RWPE1 (cell line): ENCODE measurements around the gene TDRD12.
"Not testable (repeated sequence)": the region's sequence is repeated elsewhere in the genome, so short reads cannot be mapped to it uniquely, and the experiment has no call there.

ENCODE experiments used
- CTCF ChIA-PET: fragments of 350-600 bp; sonication (Branson Sonifier 250); formaldehyde crosslinking; extraction: SDS; loops from one replicate; lab custom pipeline; 2021; lab: Yijun Ruan, JAX
- POLR2A ChIA-PET: fragments of 400-600 bp; formaldehyde crosslinking; extraction: SDS; loops from one replicate; lab custom pipeline; 2020; ENCODE audit warnings: antibody characterized with exemption; ENCODE audit not compliant: low non-redundant PET; lab: Yijun Ruan, JAX
- DNase-seq: peaks from one replicate; pipeline ENCODE4 v3.0.0; 2012; ENCODE audit warnings: low spot score
- H3K27ac ChIP-seq: fragments of 450-650 bp; 2 replicates; pipeline ENCODE4 v1.5.1; 2017
- CTCF ChIP-seq: fragments of 450-650 bp; conservative IDR thresholded peaks from 2 replicates; pipeline ENCODE4 v1.5.1; 2017; ENCODE audit warnings: low read depth, mild to moderate bottlenecking

TDRD12 gene

GRCh38 chr19:32779082-32779481 is 59.5 kb downstream of the TDRD12 start:
- POLR2A ChIA-PET = no interaction called here
- no peak for DNase-seq
- CTCF ChIA-PET = no interaction called here
- H3K27ac ChIP-seq = no peak overlapping the region
- TF ChIP-seq CTCF = no peak

GRCh38 chr19:32781280-32781679 is 61.7 kb downstream of the TDRD12 start:
- no peak overlapping the region for H3K27ac ChIP-seq
- TF ChIP-seq CTCF = no peak
- CTCF ChIA-PET = no interaction called here
- DNase-seq = no peak
- POLR2A ChIA-PET = no interaction called here

- POLR2A ChIA-PET, DNase-seq, H3K27ac ChIP-seq: not testable (repeated sequence)
- CTCF ChIA-PET = interaction anchor here (0.6 kb wide), 1 partner anchor 522 kb away, joined by 3 read pairs; no protein-coding TSS in a partner anchor
Measured at GRCh38 chr19:32782089-32782488, 62.5 kb downstream of the TDRD12 start.

GRCh38 chr19:32787161-32787813 is 67.7 kb downstream of the TDRD12 start:
- H3K27ac ChIP-seq, DNase-seq, CTCF ChIA-PET, POLR2A ChIA-PET: not testable (repeated sequence)

- POLR2A ChIA-PET, CTCF ChIA-PET, DNase-seq, H3K27ac ChIP-seq: not testable (repeated sequence)
Measured at GRCh38 chr19:32787895-32788294, 68.3 kb downstream of the TDRD12 start.

- POLR2A ChIA-PET = no interaction called here
Measured at GRCh38 chr19:32789429-32789828, 69.9 kb downstream of the TDRD12 start.

GRCh38 chr19:32798201-32798600 is 78.6 kb downstream of the TDRD12 start:
- POLR2A ChIA-PET = no interaction called here

More at GRCh38 chr19:32789429-32789828, 69.9 kb downstream of the TDRD12 start:
- no peak for TF ChIP-seq CTCF
- CTCF ChIA-PET = no interaction called here
- H3K27ac ChIP-seq = no peak overlapping the region
- DNase-seq = no peak

GRCh38 chr19:32800191-32800590 is 80.6 kb downstream of the TDRD12 start:
- TF ChIP-seq CTCF = no peak
- CTCF ChIA-PET = no interaction called here
- H3K27ac ChIP-seq = no peak overlapping the region
- POLR2A ChIA-PET = no interaction called here
- DNase-seq = no peak

More at GRCh38 chr19:32798201-32798600, 78.6 kb downstream of the TDRD12 start:
- H3K27ac ChIP-seq = no peak overlapping the region
- no peak for TF ChIP-seq CTCF
- no peak for DNase-seq
- CTCF ChIA-PET = no interaction called here
